Activated CD4-positive, alpha-beta T cell treated with anti-CD3 and anti-CD28 coated beads, Interleukin-2, amount 10 ng/mL, durations not matched to agents 24 days and 14 days (primary cell): ENCODE results near the gene CAMK2D. TPM values are rescaled to one million over a fixed set of nuclear protein-coding genes. Genes with fewer than 3 reads are reported as not detected.

Source experiments
- DNase-seq: peaks from one replicate; pipeline ENCODE4 v3.0.0; 2022
- H3K27ac Mint-ChIP-seq: one replicate; pipeline ENCODE4 v1.8.0; 2022; ENCODE audit warnings: mild to moderate bottlenecking, mixed read lengths
- H3K27me3 Mint-ChIP-seq: one replicate; pipeline ENCODE4 v1.8.0; 2022; ENCODE audit warnings: mixed read lengths
- H3K36me3 Mint-ChIP-seq: one replicate; pipeline ENCODE4 v1.8.0; 2022; ENCODE audit warnings: low read depth, mild to moderate bottlenecking, mixed read lengths
- H3K4me1 Mint-ChIP-seq: one replicate; pipeline ENCODE4 v1.8.0; 2021; ENCODE audit warnings: mixed read lengths
- H3K4me3 Mint-ChIP-seq: one replicate; pipeline ENCODE4 v1.8.0; 2022; ENCODE audit warnings: mild to moderate bottlenecking, moderate library complexity, mixed read lengths
- H3K9me3 Mint-ChIP-seq: one replicate; pipeline ENCODE4 v1.8.0; 2021; ENCODE audit warnings: mixed read lengths
- intact Hi-C: fragments of 100-400 bp; cut with micrococcal nuclease; formaldehyde crosslinking; loops from one replicate; pipeline ENCODE4 v1.15.1; 2023
- total RNA-seq: library from RNA; stranded (reverse); gene quantifications from 2 replicates; pipeline ENCODE4 v1.2.3, GENCODE V29; 2022

Gene CAMK2D
- total RNA-seq, 1 donor from 2014 or later: 69.3 TPM

GRCh38 chr4:113449410-113449974 lies 312.0 kb downstream of the CAMK2D start:
- H3K9me3 Mint-ChIP-seq: peaks cover 6% of the 10 kb centered on the region
- H3K27me3 Mint-ChIP-seq: no peaks in the 10 kb centered on the region
- no peak overlapping the region for H3K4me3 Mint-ChIP-seq
- no peak for DNase-seq
- H3K36me3 Mint-ChIP-seq: peaks cover 23% of the 10 kb centered on the region
- no peak overlapping the region for H3K27ac Mint-ChIP-seq
- peaks cover 31% of the 10 kb centered on the region for H3K4me1 Mint-ChIP-seq
- intact Hi-C loops: loop anchor here (5.0 to 10.0 kb wide), 2 partner anchors 55 to 92 kb away; no protein-coding TSS in a partner anchor

- Mint-ChIP-seq H3K4me1 (peaks cover 28% of the 10 kb centered on the region), H3K27ac (no peak overlapping the region), H3K4me3 (no peak overlapping the region), H3K9me3 (peaks cover 11% of the 10 kb centered on the region), H3K36me3 (peaks cover 16% of the 10 kb centered on the region), H3K27me3 (no peaks in the 10 kb centered on the region)
- intact Hi-C loops: loop anchor here (1.0 to 10.0 kb wide), 8 partner anchors 21 to 315 kb away; no protein-coding TSS in a partner anchor
- DNase-seq: peak; percentile 70
Measured at GRCh38 chr4:113447769-113448168, 313.8 kb downstream of the CAMK2D start.

GRCh38 chr4:113447061-113447460 lies 314.5 kb downstream of the CAMK2D start:
- no peak overlapping the region for H3K4me3 Mint-ChIP-seq
- no peaks in the 10 kb centered on the region for H3K27me3 Mint-ChIP-seq
- no peak overlapping the region for H3K27ac Mint-ChIP-seq
- intact Hi-C loops: loop anchor here (1.0 to 10.0 kb wide), 7 partner anchors 21 to 236 kb away; no protein-coding TSS in a partner anchor
- H3K36me3 Mint-ChIP-seq: peaks cover 15% of the 10 kb centered on the region
- peaks cover 28% of the 10 kb centered on the region for H3K4me1 Mint-ChIP-seq
- peaks cover 11% of the 10 kb centered on the region for H3K9me3 Mint-ChIP-seq
- no peak for DNase-seq

GRCh38 chr4:113446019-113446418 lies 315.5 kb downstream of the CAMK2D start:
- peaks cover 8% of the 10 kb centered on the region for H3K36me3 Mint-ChIP-seq
- peaks cover 11% of the 10 kb centered on the region for H3K9me3 Mint-ChIP-seq
- no peak for DNase-seq
- no peak overlapping the region for H3K4me3 Mint-ChIP-seq
- no peaks in the 10 kb centered on the region for H3K27me3 Mint-ChIP-seq
- peaks cover 28% of the 10 kb centered on the region for H3K4me1 Mint-ChIP-seq
- intact Hi-C loops: loop anchor here (5.0 to 10.0 kb wide), 2 partner anchors 51 to 89 kb away; no protein-coding TSS in a partner anchor
- peak overlapping the region; percentile 66 for H3K27ac Mint-ChIP-seq

GRCh38 chr4:113445286-113445685 lies 316.3 kb downstream of the CAMK2D start:
- intact Hi-C loops: loop anchor here (5.0 to 10.0 kb wide), 2 partner anchors 50 to 88 kb away; no protein-coding TSS in a partner anchor
- peaks cover 8% of the 10 kb centered on the region for H3K36me3 Mint-ChIP-seq
- peak overlapping the region; percentile 66 for H3K27ac Mint-ChIP-seq
- peaks cover 11% of the 10 kb centered on the region for H3K9me3 Mint-ChIP-seq
- no peak overlapping the region for H3K4me3 Mint-ChIP-seq
- DNase-seq: no peak
- H3K4me1 Mint-ChIP-seq: peaks cover 28% of the 10 kb centered on the region
- H3K27me3 Mint-ChIP-seq: peaks cover 1% of the 10 kb centered on the region

GRCh38 chr4:113444386-113444785 lies 317.2 kb downstream of the CAMK2D start:
- Mint-ChIP-seq H3K4me1 (peaks cover 28% of the 10 kb centered on the region), H3K27ac (no peak overlapping the region), H3K4me3 (no peak overlapping the region), H3K27me3 (peaks cover 1% of the 10 kb centered on the region), H3K9me3 (peaks cover 11% of the 10 kb centered on the region), H3K36me3 (peaks cover 8% of the 10 kb centered on the region)
- intact Hi-C loops: loop anchor here (10.0 kb wide), 1 partner anchor 50 kb away; no protein-coding TSS in a partner anchor
- no peak for DNase-seq

- Mint-ChIP-seq H3K36me3 (peaks cover 8% of the 10 kb centered on the region), H3K4me3 (no peak overlapping the region), H3K9me3 (peaks cover 11% of the 10 kb centered on the region), H3K4me1 (peaks cover 28% of the 10 kb centered on the region), H3K27me3 (peaks cover 1% of the 10 kb centered on the region), H3K27ac (no peak overlapping the region)
- DNase-seq: no peak
- intact Hi-C loops: loop anchor here (10.0 kb wide), 1 partner anchor 48 kb away; no protein-coding TSS in a partner anchor
Measured at GRCh38 chr4:113442826-113443225, 318.7 kb downstream of the CAMK2D start.

- Mint-ChIP-seq H3K4me3 (no peak overlapping the region), H3K9me3 (peaks cover 13% of the 10 kb centered on the region), H3K27ac (no peak overlapping the region), H3K4me1 (peaks cover 25% of the 10 kb centered on the region), H3K36me3 (peaks cover 1% of the 10 kb centered on the region), H3K27me3 (peaks cover 1% of the 10 kb centered on the region)
- no peak for DNase-seq
- intact Hi-C loops: loop anchor here (10.0 kb wide), 1 partner anchor 46 kb away; no protein-coding TSS in a partner anchor
Measured at GRCh38 chr4:113440371-113440770, 321.2 kb downstream of the CAMK2D start.

- H3K27me3 Mint-ChIP-seq: peaks cover 1% of the 10 kb centered on the region
- H3K4me1 Mint-ChIP-seq: peaks cover 12% of the 10 kb centered on the region
- H3K4me3 Mint-ChIP-seq: no peak overlapping the region
Measured at GRCh38 chr4:113438596-113438995, 322.9 kb downstream of the CAMK2D start.

GRCh38 chr4:113437129-113437528 lies 324.4 kb downstream of the CAMK2D start:
- no peak overlapping the region for H3K27ac Mint-ChIP-seq
- no peak for DNase-seq

More at GRCh38 chr4:113438596-113438995, 322.9 kb downstream of the CAMK2D start:
- no peak overlapping the region for H3K27ac Mint-ChIP-seq
- no peaks in the 10 kb centered on the region for H3K36me3 Mint-ChIP-seq
- H3K9me3 Mint-ChIP-seq: peaks cover 11% of the 10 kb centered on the region
- DNase-seq: no peak
- intact Hi-C loops: no loop called here

GRCh38 chr4:113436360-113436759 lies 325.2 kb downstream of the CAMK2D start:
- peaks cover 1% of the 10 kb centered on the region for H3K27me3 Mint-ChIP-seq
- intact Hi-C loops: no loop called here
- H3K4me3 Mint-ChIP-seq: no peak overlapping the region
- DNase-seq: no peak
- H3K27ac Mint-ChIP-seq: no peak overlapping the region
- peaks cover 11% of the 10 kb centered on the region for H3K4me1 Mint-ChIP-seq
- H3K9me3 Mint-ChIP-seq: peaks cover 27% of the 10 kb centered on the region
- no peaks in the 10 kb centered on the region for H3K36me3 Mint-ChIP-seq

More at GRCh38 chr4:113437129-113437528, 324.4 kb downstream of the CAMK2D start:
- Mint-ChIP-seq H3K4me3 (no peak overlapping the region), H3K36me3 (no peaks in the 10 kb centered on the region), H3K4me1 (peaks cover 11% of the 10 kb centered on the region), H3K9me3 (peaks cover 19% of the 10 kb centered on the region), H3K27me3 (peaks cover 1% of the 10 kb centered on the region)
- intact Hi-C loops: no loop called here

- H3K4me1 Mint-ChIP-seq: peaks cover 11% of the 10 kb centered on the region
- peaks cover 1% of the 10 kb centered on the region for H3K27me3 Mint-ChIP-seq
- intact Hi-C loops: no loop called here
- H3K9me3 Mint-ChIP-seq: peaks cover 28% of the 10 kb centered on the region
- no peaks in the 10 kb centered on the region for H3K36me3 Mint-ChIP-seq
- no peak overlapping the region for H3K27ac Mint-ChIP-seq
- H3K4me3 Mint-ChIP-seq: no peak overlapping the region
- no peak for DNase-seq
Measured at GRCh38 chr4:113435893-113436292, 325.6 kb downstream of the CAMK2D start.

GRCh38 chr4:113434247-113434587 lies 327.3 kb downstream of the CAMK2D start:
- H3K4me1 Mint-ChIP-seq: peaks cover 11% of the 10 kb centered on the region
- no peak overlapping the region for H3K4me3 Mint-ChIP-seq
- no peak for DNase-seq
- peaks cover 30% of the 10 kb centered on the region for H3K9me3 Mint-ChIP-seq
- no peak overlapping the region for H3K27ac Mint-ChIP-seq
- H3K27me3 Mint-ChIP-seq: peaks cover under 1% of the 10 kb centered on the region
- H3K36me3 Mint-ChIP-seq: no peaks in the 10 kb centered on the region
- intact Hi-C loops: no loop called here

GRCh38 chr4:113433536-113434246 lies 327.8 kb downstream of the CAMK2D start:
- peaks cover 3% of the 10 kb centered on the region for H3K27me3 Mint-ChIP-seq
- no peak for DNase-seq
- H3K9me3 Mint-ChIP-seq: peaks cover 34% of the 10 kb centered on the region
- H3K4me3 Mint-ChIP-seq: no peak overlapping the region
- H3K36me3 Mint-ChIP-seq: no peaks in the 10 kb centered on the region
- intact Hi-C loops: no loop called here
- no peak overlapping the region for H3K27ac Mint-ChIP-seq
- peaks cover 11% of the 10 kb centered on the region for H3K4me1 Mint-ChIP-seq
